Germinal center (tissue), 1 donor: ENCODE data around the gene MYOG.

Experiments used
- DNase-seq: peaks from one replicate; pipeline ENCODE4 v3.0.0; 2012; ENCODE audit warnings: mixed read lengths, low spot score

Gene MYOG

DNA sequence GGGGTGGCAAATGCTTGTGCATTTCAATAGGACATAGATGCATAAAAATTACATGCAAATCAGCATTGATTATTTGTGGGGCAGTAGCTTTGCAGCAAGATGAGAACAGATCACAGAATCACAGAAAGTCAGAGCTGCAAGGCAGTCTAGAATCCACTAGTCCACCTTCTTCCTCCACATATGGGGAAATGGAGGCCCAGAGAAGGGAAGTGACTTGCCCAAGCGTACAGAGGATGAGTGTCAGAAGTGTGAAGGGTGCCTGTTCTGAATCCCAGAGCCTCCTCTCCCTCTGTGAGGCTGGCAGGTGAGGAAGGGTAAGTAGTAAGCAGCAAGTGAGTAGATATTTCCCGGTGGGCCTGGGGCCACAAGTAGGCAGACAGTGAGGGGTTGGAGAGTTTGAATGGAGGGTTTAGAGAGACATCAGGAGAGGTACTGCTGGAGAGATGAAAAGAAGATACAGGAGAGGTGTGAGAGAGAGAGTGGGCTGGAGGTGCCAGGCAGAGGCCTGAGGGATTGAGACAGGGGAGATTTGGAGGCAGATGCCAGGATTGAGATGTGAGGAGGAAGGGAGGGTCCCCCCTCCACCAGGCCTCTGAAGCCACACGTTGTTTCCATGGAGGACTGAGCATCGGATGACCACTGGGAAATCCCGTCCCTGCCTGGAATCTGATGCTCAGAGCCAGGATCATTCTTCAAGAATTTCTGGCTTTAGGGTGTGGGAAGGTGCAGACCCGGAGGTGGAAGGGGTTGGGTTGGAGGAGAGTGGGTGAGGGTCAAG, 4.8 kb upstream of the MYOG start:
- DNase-seq: no peak

DNA sequence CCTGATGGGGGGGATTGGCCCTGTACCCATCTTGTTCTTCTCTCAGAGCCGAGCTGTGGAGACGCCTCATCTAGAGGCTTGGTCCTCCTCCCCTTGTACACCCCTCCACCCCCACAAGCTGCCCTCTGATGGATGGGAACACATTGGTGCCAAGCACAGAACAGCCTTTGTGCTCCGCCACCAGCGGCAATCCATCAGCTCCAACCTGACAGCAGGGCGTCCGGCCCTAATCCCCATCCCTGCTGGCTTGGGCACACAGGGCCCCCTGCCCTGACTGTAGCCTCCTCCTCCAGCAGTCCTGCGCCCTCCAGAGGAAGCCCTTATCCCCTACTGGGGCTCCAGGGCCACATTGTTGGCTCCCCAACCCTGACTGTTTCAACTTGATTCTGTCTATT, 3.8 kb upstream of the MYOG start:
- no peak for DNase-seq

DNA sequence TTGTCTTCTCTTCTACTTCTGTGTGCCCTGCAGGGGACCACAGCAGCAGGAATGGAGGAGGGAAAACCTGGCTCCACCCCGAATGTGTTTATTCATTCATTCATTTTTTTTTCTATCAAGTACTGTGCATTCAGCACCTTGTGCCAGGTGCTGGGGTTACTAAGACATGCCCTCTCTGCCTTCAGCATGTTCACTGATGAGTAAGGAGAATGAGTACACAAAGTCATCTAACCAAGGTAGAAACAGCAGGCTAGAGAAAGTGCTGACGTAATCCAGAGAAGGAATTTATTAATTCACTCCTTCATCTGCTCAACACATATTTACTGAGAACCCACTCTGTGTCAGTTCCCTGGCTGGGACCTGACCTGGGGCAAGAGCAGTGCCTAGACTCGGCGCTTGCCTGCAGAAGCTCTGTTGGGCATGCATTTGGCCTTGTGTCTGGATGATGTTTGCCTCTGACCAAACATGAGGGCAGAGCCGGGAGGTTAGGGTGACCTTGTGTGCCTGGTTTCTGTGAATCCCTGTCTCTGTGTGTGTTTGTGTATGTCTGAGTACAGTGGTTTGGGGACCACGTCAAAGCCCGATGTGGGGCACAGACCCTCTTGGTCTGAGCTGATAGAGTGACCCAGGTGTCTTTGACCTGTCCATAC, 3.3 kb upstream of the MYOG start:
- DNase-seq: no peak

DNA sequence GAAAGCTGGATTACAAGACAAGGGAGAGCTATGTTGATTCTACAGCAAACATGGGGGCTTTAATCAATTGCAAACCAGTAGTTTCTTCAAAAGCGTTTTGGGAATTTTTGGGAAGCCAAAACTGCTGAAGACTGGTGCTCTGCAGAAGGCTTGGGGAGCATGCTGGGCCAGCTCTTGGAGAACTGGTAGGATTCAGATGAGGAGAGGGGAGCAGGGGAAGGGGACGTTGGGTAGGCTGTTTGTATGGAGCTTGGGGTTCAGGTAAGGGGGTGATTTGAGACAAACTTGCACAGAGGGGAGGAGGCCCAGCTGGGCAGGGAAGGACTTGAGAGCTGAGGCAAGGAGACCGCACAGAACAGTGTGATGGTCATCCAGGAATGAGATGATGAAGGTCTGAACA, 2.6 kb upstream of the MYOG start:
- DNase-seq: no peak

DNA sequence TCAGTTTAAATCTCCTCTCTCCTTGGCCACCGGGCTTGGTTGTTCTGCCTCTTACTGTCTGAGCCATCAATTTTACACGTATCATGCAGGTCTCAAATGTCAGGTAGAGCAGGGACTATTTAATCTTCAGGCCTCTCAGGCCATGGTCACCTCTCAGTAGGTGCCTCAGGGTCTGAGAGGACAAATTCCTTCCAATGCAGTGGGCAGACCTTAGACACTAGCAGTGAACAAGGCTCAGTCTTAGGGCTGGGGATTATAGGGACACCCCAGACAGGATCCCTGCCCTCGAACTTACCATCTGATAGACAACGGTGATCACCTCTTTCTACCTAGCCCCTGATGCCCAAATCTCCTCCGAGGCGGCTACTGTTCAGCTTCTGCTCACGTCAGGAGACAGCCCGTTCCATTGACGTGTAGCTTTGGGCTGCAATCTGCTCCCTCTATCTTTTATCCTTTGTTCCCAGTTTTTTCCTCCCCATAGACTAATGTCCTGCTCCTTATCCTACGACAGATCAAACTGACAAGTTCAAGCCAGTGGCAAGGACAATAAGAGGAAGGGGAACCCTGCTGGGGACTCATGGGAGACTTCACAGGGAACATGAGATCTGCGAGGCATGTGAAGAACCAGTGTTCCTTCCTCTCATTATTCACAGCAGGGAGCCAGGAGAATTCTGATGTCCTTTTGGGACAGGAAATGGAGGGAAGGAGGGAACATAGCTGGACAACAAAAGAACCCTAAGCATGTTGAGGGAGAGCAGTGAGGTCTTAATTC, 1.4 kb upstream of the MYOG start:
- DNase-seq: no peak

DNA sequence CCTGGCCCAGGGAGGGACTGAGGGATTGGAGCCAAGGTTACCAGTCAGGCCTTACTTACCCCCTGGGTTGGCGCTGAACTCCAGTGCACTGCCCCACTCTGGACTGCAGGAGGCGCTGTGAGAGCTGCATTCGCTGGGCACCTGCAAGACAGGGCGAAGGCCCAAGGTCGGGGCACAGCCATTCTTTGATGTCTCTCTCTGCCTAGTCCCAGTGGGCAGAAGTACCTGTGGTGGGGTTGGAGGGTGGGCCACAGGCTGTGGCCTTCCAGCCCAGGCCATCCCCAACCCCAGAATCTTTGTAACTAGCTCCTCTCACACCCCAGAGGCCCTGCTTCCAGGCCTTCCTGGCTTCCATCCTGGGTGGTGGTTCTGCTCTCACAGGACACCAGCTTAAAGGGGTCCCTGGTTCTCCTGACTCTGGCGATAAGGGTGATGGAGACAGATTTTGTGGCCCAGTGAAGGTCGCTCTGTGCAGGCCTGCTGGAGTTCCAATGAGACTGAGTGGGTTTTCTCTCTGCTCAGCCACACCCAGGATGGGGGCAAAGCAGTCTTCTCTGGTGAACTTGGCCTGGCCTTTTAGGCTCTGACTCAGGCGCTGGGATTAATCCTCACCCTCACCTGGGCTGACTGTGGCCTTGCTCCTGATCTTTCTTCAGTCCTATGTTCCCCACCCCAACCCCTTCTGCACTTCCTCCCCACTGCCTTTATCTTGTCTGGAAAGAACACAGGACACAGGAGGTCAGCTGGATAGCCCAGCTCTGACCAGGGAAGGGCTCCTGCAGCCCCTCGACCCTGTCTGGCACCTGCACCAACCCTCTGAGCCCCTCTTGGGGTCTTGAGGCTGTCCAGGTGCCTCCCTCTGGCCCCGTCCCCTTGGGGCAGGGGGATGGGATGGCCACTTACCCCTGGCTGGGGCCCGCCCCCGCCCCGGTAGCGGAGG, 954 bp downstream of the MYOG start:
- DNase-seq: peak; percentile 51

DNA sequence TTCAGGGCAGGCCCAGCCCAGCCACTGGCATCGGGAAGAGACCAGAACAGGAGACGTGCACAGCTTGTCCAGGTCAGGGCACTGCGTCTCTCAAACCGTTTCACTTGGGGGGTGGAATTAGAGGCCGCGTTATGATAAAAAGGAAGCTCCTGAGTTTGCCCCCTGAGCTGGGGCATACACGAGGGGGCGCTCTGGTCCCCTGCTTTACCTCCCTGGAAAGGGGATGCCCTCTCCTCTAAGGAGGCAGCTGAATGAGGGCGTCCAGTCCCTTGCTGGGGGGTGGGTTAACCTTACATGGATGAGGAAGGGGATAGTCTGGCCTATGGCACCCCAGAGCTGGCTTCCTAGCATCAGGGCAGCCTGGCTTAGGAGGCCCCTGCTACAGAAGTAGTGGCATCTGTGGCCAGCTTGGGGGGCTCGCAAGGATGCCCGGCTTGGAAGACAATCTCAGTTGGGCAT, 2.3 kb downstream of the MYOG start:
- DNase-seq: no peak

DNA sequence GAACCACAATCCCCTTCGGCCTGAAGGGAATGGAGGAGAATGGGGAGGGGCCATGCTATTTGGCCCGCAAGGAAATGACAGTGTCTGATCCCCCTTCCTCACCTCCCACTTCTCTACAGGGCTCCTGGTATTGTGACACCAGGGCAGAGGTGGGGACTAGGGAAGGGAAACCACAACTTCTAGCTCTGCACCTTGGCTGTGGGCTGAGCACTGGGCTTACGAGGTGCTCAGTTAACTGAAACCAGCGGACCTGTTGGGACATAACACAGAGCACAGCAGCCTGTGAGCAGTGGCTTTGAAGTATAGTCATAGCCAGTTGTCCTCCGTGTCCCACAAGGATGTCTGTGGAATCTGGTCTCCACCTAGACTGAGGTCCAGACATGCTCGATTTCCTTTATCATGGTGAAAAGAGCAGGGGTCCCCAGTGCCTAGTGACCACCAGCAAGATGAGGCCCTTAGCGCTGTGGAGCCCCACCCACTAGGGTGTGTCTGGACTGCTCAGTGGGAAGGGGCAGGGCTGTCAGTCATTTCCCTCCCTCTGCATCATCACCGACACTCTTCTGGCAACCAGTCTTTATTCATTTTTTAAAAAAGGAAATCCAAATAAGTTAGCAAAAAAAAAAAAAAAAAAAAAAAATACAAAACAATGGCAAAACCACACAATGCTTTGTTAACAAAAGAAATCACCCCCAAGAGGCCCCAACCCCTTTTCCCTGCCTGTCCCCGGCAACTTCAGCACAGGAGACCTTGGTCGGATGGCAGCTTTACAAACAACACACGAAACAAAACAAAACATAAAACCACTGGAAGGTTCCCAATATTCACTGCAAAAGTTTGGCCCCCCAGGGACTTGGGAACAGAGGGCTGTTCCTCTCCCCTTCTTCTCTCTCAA, 3.0 kb downstream of the MYOG start:
- no peak for DNase-seq

DNA sequence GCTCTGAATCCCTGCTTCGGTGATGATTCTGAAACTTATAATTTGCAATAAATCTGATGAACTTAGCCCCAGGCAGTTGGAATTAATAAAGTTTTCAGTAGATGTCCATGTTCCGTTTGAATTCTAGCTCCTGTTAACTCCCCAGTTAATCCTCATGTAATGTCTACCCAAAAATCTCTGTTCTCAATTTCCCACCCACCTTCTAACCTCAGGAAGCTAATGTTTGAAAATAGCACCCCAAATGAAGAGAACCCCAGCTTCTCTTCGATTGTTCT, 3.6 kb downstream of the MYOG start:
- no peak for DNase-seq

DNA sequence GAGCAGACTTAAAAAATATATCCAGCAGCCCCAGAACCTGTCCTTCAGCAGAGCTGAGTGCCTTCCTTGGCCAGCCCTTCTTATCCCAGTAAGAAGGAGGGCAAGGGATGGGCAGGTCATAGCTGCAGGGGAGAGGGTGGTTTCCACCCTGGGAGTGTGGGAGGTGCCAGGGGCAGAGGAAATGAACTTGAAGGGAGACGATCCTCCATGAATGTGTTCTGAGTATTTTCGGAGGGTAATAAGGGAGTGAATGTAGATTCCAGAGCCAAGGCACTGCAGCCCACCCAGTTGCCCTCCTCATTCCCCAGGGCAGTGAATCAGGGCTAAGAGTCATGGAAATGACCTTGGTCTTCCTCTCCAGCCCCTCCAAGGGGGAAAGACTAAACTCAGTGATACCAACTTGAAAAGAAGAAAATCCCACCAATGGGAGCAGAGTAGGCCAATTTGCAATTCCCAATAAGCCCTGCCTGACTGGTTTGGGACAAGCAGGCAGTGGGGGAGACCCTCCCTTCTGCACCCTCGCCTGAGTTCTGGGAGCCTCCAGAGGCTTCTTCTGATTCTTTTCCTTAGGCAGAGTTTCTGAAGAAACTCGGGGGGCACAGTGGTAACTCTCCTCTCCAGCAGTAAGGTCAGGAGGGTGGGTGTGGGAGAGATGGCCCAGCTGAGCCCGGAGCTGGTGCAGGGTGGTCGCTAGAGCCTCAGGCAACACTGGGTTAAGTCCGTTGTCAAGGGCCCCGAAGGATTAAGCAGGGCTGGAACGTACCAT, 4.2 kb downstream of the MYOG start:
- no peak for DNase-seq

DNA sequence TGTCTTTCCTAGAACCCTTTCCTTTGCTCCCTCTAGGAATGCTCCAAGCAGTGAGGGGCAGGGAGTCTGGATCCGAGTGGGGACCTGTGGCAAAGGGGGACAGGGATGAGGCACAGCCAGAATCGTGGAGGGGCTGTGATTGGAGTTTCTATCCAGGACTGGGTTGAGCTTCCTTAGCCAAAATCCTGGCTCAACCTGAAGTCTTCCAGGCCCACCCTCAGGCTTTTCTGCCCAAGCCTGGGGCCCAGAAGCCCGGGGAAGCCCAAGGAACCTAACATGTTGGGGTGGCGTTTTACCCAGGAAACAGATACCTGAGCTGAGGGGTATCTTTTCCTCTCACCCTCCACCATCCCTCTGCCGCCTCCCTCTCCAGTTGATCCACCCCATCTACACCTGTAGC, 5.4 kb downstream of the MYOG start:
- no peak for DNase-seq

DNA sequence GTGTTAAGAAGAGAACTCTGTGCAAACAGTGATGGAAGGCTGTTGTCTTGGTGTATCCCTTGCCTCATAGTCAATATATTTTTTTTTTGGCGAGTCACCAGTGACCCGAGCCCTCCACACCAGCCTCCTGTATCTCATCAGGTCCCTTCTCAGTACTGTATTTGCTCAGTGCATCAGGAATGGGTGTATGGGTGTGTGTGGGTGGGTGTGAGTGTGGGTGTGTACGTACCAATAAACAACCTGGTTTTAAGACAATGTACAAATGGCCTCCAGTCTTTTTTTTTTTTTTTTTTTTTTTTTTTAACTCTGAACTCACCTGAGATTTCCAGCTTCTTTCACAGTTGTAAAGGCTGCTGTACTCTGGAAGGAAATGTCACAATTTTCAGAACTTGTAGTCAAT, 7.3 kb downstream of the MYOG start:
- no peak for DNase-seq

DNA sequence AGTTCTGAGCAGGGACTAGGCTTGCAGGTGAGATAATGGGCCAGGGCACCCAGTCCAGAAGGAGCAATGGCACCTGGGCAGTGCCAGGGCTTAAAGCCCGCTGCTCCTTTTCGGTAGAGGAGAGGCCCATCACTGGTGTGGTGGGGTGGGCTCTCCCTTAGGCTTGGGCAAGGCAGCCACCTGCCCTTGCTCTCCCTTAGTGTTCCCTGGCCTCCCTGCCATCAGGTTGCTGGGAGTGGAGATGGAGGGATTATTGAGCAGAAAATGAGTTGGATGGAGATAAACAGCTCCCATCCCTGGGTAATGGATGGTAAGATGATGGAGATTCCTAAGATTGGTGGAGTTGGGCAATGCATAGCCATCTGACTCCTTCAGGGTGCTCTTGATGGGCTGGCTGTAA, 7.9 kb downstream of the MYOG start:
- no peak for DNase-seq

DNA sequence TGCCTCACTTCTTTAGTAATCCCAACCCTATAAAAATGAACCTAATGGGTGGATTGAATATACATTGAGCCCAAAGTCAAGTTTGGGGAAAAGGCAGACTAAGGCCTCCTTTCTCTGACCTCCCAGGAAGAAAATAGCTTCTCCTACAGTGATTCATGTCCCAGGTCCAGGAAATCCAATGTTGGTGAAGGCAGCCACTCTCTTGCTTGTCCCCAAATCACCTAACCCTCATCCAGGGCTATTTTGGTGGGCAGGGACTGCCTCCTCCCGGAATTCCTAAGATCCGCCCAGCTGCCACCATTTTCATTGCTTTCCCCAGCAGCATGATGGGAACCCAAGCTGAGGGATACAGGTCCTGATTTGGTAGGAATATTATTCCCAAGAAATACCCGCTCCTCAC, 8.4 kb downstream of the MYOG start:
- DNase-seq: no peak

DNA sequence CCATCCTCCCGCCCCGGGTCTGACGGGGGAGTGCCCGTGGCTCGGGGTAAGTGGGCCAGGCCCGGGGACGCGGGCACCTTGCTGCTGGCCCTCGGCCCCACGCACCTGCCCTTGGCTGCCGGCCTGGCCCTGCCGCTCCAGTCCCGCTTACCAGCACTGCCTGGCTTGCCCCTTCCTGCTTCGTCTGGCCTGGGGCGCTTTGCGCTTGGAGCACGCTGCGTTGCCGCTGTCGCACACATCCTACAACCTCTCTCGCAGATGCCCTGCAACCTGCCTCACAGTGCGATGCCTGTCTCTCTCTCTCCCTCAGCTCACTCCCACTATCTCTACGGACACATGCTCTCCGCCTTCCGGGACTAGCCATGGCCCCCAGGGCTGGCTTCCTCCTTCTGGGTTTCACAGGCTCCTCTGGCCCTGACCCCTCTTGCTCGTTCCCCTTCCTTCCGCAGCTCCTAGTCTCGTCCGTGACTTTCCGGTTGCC, 9.7 kb downstream of the MYOG start:
- DNase-seq: no peak

DNA sequence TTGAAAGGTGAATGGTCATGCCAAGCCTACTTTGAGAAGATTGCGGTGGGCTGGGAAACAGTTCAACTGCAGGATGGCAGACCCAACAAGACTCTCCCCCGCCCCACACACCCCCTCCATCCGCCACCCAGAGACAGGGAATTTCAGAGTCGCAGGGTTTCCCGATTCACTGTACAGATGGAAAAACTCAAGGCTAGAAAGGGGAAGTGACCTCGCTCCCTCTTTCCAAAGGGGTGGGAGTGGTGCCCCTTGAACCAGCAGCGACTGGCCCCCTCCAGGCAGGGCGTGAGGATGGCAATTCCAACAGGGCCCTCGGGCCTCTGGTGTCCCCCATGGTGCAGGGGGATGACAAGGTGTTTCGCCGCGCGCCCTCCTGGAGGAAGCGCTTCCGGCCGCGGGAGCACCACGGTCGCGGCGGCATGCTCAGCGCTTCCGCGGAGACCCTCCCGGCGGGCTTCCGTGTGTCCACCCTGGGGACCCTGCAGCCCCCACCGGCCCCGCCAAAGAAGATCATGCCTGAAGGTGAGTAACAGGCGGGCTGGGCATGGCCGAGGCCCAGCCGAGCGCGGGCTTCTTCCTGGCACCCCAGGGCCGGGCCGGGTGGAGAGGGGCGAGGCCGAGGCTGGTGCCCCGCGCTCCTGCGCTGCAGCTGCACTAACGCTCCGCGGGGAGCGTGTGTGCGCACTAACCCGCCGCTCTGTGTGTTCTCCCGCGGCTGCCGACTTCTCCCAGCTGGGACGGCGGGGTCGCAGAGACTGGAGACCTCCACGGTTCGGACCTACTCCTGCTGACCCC, 10.4 kb downstream of the MYOG start:
- DNase-seq: peak; percentile 32

DNA sequence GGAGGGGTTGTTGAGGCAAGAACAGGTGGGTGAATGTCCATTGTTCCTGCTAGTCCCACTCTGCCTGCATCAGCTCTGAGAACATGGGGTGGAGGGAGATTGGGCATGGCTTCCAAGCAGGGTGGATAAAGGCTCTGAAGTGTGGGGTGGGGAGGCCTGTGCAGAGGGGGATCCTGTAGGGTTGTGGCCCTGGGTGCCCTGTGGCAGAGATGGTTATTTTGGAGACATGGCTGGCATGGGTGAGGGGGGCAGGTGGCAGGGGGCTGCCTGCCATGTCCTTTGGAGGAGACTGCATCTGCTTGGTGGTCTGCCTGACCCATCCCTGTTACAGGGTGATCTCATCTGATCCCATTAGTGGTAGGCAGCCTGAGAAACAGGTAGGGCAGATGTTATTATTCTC, 11.2 kb downstream of the MYOG start:
- no peak for DNase-seq

DNA sequence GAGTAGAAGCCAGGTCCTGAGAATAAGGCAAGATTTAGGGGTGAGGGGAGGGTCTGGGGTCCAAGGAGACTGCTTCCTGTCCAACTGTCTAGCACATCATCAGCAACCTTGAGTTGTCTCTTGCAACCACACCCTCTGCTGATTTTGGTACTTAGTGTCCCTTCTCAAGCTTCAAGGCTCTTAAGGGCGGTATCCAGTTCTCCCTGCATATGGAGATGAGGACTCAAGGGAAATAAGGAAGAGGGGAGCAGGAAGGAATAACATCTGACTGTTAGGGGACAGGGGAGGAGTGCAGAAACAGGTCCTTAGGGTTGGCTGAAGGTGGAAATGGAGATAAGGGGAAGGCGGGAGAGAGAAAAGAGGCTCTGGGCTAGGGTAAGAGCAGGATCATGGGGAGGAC, 12.3 kb downstream of the MYOG start:
- DNase-seq: no peak

DNA sequence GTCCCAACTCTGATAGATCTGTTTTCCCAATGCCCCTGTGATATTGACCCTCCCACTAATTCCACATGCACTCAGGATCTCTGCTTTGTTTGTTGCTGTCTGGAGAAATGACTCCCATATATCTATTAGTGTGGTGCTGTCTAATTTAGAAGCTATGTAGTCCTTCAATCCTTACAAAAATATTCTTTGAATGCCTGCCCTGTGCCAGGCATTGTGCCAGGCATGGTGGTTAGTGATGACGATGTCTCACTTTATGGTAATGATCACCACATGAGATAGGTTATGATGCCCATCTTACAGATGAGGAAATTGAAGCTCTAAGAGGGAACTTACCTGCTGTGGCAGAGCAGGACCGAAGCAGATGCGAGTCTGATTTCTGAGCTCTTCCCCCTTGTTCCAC, 12.9 kb downstream of the MYOG start:
- no peak for DNase-seq
